Lower leg skin (tissue), 3 donors: ENCODE measurements around the gene GRID2.

ENCODE experiments used
- CTCF ChIP-seq, 3 donors: fragments of 450-650 bp; IDR thresholded peaks; one replicate each; pipeline ENCODE4 v1.5.1; 2016; ENCODE audit warnings: antibody characterized with exemption in 3 of 3, mild to moderate bottlenecking in 3 of 3, moderate library complexity in 2 of 3
- POLR2A ChIP-seq, 2 donors: fragments of 450-650 bp; IDR thresholded peaks; one replicate each; pipeline ENCODE4 v1.6.1; 2016 to 2017; ENCODE audit warnings: antibody characterized with exemption in 2 of 2, mild to moderate bottlenecking in 1 of 2, moderate library complexity in 1 of 2

- TF ChIP-seq CTCF (IDR thresholded peaks at IDR 0.05): no peak
- no peak for TF ChIP-seq POLR2A (IDR thresholded peaks at IDR 0.05)
Measured at GRCh38 chr4:92524131-92524530, 220.4 kb downstream of the GRID2 start.
